Lung (tissue), 12 donors: ENCODE data around the gene MYPN. TPM values are rescaled to one million over a fixed set of nuclear protein-coding genes. Genes with fewer than 3 reads are reported as not detected.

Experiments
- ATAC-seq: fragments of 200-7000 bp; cut with Tn5 transposase; one replicate; pipeline ENCODE4 v1.9.1; 2020; ENCODE audit warnings: moderate number of reproducible peaks; ENCODE audit not compliant: insufficient read depth, low FRiP score
- DNase-seq, 3 donors: peaks; one replicate each; pipeline ENCODE4 v3.0.0-alpha.2; 2013 to 2017
- H3K27ac ChIP-seq, 2 donors: one replicate each; pipeline ENCODE4 v1.5.1; 2013; ENCODE audit warnings: mild to moderate bottlenecking in 2 of 2, moderate library complexity in 2 of 2, control low read depth in 1 of 2, inconsistent platforms in 1 of 2, low read depth in 1 of 2, low read length in 1 of 2
- H3K27me3 ChIP-seq, 3 donors: one replicate each; pipeline ENCODE4 v1.5.1; 2013; ENCODE audit warnings: low read length in 2 of 3; ENCODE audit not compliant: control insufficient read depth in 3 of 3, insufficient read depth in 3 of 3
- H3K36me3 ChIP-seq, 4 donors: one replicate each; pipeline ENCODE4 v1.5.1; 2013; ENCODE audit warnings: low read length in 4 of 4, mild to moderate bottlenecking in 1 of 4, moderate library complexity in 1 of 4; ENCODE audit not compliant: control insufficient read depth in 4 of 4, insufficient read depth in 4 of 4
- H3K4me1 ChIP-seq, 5 donors: one replicate each; pipeline ENCODE4 v1.5.1; 2013; ENCODE audit warnings: low read length in 5 of 5, mild to moderate bottlenecking in 2 of 5, moderate library complexity in 1 of 5; ENCODE audit not compliant: control insufficient read depth in 5 of 5, insufficient read depth in 5 of 5
- H3K4me3 ChIP-seq: one replicate; pipeline ENCODE4 v1.5.1; 2013; ENCODE audit warnings: mild to moderate bottlenecking, control low read depth, moderate library complexity
- H3K9ac ChIP-seq, 2 donors: one replicate each; pipeline ENCODE4 v1.5.1; 2013; ENCODE audit warnings: low read length in 2 of 2, control low read depth in 1 of 2; ENCODE audit not compliant: insufficient read depth in 1 of 2
- H3K9me3 ChIP-seq, 4 donors: one replicate each; pipeline ENCODE4 v1.5.1; 2013; ENCODE audit warnings: low read length in 3 of 4, mild to moderate bottlenecking in 1 of 4, moderate library complexity in 1 of 4; ENCODE audit not compliant: control insufficient read depth in 4 of 4, insufficient read depth in 3 of 4
- WGBS, 2 donors: extraction: QIAGEN DNeasy Blood & Tissue Kit; methylation state at CpG; one replicate each; pipeline ENCODE4 v1.1.7; 2013; 5-methylcytosine and 5-hydroxymethylcytosine counted together
- polyA plus RNA-seq, 2 donors: library from polyadenylated mRNA; stranded (reverse); fragments of 200-250 nt; gene quantifications; one replicate each; pipeline ENCODE4 v1.2.1, GENCODE V29; 2013
- total RNA-seq, 2 donors: library from RNA; depleted of rRNA in 1 of 2; stranded (reverse); fragments of >200 nt in 1 of 2; gene quantifications; one replicate each; pipeline ENCODE4 v1.2.1, GENCODE V29; 2014 to 2021
- TF ChIP-seq, protein P1 (sequence below): IDR thresholded peaks from 2 replicates; pipeline ENCODE4 v1.5.1; 2012; ENCODE audit warnings: mild to moderate bottlenecking; ENCODE audit errors: control extremely low read depth, extremely low read depth
- donor health status: control.
- donor health status: control.
- donor health status: Bipolar disorder and iron deficiency.
- donor health status: healthy.
- donor health status: DM: yes; HTN: yes; CAD: no.

Gene MYPN
- total and polyA plus RNA-seq, 4 donors = 0.01 to 0.28 (median 0.04) TPM

DNA sequence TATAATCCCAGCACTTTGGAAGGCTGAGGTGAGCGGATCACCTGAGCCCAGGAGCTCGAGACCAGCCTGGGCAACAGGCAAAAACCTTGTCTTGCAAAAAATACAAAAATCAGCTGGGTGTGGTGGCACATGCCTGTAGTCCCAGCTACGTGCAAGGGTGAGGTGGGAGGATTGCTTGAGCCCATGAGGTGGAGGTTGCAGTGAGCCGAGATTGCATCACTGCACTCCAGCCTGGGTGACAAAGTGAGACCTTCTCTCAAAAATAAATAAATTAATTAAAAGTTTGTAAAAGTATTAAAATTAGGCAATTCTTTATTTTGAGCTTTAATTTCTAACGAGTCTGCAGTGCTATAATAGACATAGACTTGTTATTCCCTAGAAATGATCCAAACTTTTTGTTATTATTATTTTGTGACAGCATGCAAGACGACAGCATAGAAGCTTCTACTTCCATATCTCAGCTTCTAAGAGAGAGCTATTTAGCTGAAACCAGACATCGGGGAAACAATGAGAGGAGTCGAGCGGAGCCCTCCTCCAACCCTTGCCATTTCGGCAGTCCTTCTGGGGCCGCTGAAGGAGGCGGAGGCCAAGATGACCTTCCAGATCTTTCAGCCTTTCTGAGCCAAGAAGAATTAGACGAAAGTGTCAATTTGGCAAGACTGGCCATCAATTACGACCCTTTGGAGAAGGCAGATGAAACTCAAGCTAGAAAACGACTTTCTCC, 11.9 kb downstream of the MYPN start:
- Histone ChIP-seq H3K4me1 (peaks cover 0 to 3% (median 0%) of the 10 kb centered on the region in 5 donors), H3K27me3 (no peaks in the 10 kb centered on the region), H3K27ac (no peak overlapping the region), H3K36me3 (peaks cover 0 to 8% (median 0%) of the 10 kb centered on the region in 4 donors), H3K9ac (no peak overlapping the region), H3K9me3 (no peaks in the 10 kb centered on the region), H3K4me3 (no peak overlapping the region)
- TF ChIP-seq, protein P1, sequence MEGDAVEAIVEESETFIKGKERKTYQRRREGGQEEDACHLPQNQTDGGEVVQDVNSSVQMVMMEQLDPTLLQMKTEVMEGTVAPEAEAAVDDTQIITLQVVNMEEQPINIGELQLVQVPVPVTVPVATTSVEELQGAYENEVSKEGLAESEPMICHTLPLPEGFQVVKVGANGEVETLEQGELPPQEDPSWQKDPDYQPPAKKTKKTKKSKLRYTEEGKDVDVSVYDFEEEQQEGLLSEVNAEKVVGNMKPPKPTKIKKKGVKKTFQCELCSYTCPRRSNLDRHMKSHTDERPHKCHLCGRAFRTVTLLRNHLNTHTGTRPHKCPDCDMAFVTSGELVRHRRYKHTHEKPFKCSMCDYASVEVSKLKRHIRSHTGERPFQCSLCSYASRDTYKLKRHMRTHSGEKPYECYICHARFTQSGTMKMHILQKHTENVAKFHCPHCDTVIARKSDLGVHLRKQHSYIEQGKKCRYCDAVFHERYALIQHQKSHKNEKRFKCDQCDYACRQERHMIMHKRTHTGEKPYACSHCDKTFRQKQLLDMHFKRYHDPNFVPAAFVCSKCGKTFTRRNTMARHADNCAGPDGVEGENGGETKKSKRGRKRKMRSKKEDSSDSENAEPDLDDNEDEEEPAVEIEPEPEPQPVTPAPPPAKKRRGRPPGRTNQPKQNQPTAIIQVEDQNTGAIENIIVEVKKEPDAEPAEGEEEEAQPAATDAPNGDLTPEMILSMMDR = no peak
- ATAC-seq = no peak
- DNase-seq = no peak
- 87 to 92% methylated on average over 15 of the region's 15 CpGs for WGBS, 2 donors

DNA sequence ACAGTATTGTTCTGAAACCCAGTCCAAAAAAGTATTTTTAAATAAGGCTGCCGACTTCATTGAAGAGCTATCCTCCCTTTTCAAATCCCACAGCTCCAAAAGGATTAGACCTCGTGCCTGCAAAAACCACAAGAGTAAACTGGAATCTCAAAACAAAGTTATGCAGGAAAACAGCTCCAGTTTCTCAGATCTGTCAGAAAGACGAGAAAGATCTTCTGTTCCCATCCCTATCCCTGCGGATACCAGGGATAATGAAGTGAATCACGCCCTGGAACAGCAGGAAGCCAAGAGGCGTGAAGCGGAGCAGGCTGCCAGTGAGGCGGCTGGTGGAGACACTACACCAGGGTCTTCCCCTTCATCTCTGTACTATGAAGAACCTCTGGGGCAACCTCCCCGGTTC, 12.6 kb downstream of the MYPN start:
- no peak for ATAC-seq
- Histone ChIP-seq H3K36me3 (peaks cover 0 to 8% (median 0%) of the 10 kb centered on the region in 4 donors), H3K27ac (no peak overlapping the region), H3K27me3 (no peaks in the 10 kb centered on the region), H3K9ac (no peak overlapping the region), H3K4me1 (peaks cover 0 to 3% (median 0%) of the 10 kb centered on the region in 5 donors), H3K9me3 (no peaks in the 10 kb centered on the region), H3K4me3 (no peak overlapping the region)
- no peak for DNase-seq
- 86 to 90% methylated on average over 9 of the region's 9 CpGs for WGBS, 2 donors
- TF ChIP-seq, protein P1 = no peak

DNA sequence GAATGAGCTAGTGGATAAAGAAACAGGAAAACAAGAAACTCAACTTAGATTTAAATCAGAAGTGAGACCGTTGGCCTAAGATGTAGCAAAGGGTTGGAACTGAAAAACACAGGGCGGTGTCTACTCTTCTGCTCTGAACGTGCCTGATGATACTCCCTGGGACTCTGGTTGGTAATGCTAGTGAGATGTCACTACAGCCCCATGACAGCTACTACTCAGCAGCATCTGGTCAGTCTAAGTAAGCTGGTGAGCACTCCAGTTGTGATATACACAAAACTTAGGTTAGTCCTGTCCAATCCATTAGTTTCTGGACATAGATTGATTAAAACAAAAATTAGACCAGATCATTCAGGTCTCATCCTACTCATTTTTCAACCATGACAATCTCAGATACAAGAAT, 15.4 kb downstream of the MYPN start:
- H3K4me3 ChIP-seq = no peak overlapping the region
- no peaks in the 10 kb centered on the region for H3K27me3 ChIP-seq
- peaks cover 0 to under 1% (median 0%) of the 10 kb centered on the region in 5 donors for H3K4me1 ChIP-seq
- WGBS, 2 donors = 84 to 95% methylated on average over 3 of the region's 3 CpGs
- ATAC-seq (no peak), DNase-seq (no peak)
- no peaks in the 10 kb centered on the region for H3K9me3 ChIP-seq
- H3K27ac ChIP-seq = no peak overlapping the region
- no peak overlapping the region for H3K9ac ChIP-seq
- TF ChIP-seq, protein P1 = no peak
- H3K36me3 ChIP-seq = peaks cover 0 to 8% (median 0%) of the 10 kb centered on the region in 4 donors
